KMS-11 (cell line): ENCODE measurements around the gene TTC27.

Experiments used
- H2AFZ ChIP-seq: fragments of 200-600 bp; sonication (generic); 2 replicates; pipeline ENCODE4 v1.6.1; 2016; ENCODE audit warnings: antibody characterized with exemption, mixed run types, low read depth
- H3K27ac ChIP-seq: fragments of 200-600 bp; sonication (generic); 2 replicates; pipeline ENCODE4 v1.6.1; 2016; ENCODE audit warnings: mild to moderate bottlenecking, mixed run types
- H3K27me3 ChIP-seq: fragments of 200-600 bp; sonication (generic); 2 replicates; pipeline ENCODE4 v1.6.1; 2017; ENCODE audit warnings: mild to moderate bottlenecking, low read depth, mixed run types, moderate library complexity; ENCODE audit not compliant: insufficient read depth
- H3K36me3 ChIP-seq: fragments of 200-600 bp; sonication (generic); 2 replicates; pipeline ENCODE4 v1.6.1; 2017; ENCODE audit warnings: mild to moderate bottlenecking, mixed run types; ENCODE audit not compliant: insufficient read depth
- H3K4me1 ChIP-seq: fragments of 200-600 bp; sonication (generic); 2 replicates; pipeline ENCODE4 v1.6.1; 2016; ENCODE audit warnings: mild to moderate bottlenecking, low read depth, mixed run types; ENCODE audit not compliant: poor library complexity, severe bottlenecking
- H3K4me2 ChIP-seq: fragments of 200-600 bp; sonication (generic); 2 replicates; pipeline ENCODE4 v1.7.0; 2016; ENCODE audit warnings: mild to moderate bottlenecking, mixed run types
- H3K4me3 ChIP-seq: fragments of 200-600 bp; sonication (generic); IDR thresholded peaks from 2 replicates; pipeline ENCODE4 v1.6.1; 2017; ENCODE audit warnings: low read depth, low read length, mixed read lengths; ENCODE audit not compliant: insufficient read depth
- H3K79me2 ChIP-seq: fragments of 200-600 bp; sonication (generic); 2 replicates; pipeline ENCODE4 v1.6.1; 2016; ENCODE audit warnings: low read depth, mixed run types; ENCODE audit not compliant: insufficient read depth
- H3K9ac ChIP-seq: fragments of 200-600 bp; sonication (generic); 2 replicates; pipeline ENCODE4 v1.6.1; 2016; ENCODE audit warnings: mild to moderate bottlenecking, mixed run types
- H4K20me1 ChIP-seq: fragments of 200-600 bp; sonication (generic); 2 replicates; pipeline ENCODE4 v1.6.1; 2016; ENCODE audit warnings: mild to moderate bottlenecking, mixed run types; ENCODE audit not compliant: insufficient read depth
- CTCF ChIP-seq: fragments of 200-600 bp; sonication (generic); conservative IDR thresholded peaks from 2 replicates; pipeline ENCODE4 v1.6.1; 2017; ENCODE audit warnings: low read depth, mild to moderate bottlenecking, antibody characterized with exemption, low read length, moderate library complexity, mixed read lengths

TTC27 gene

GRCh38 chr2:32697156-32697555 lies 69.3 kb downstream of the TTC27 start:
- Histone ChIP-seq H3K4me3 (no peak overlapping the region), H3K4me2 (no peak overlapping the region), H3K79me2 (no peaks in the 10 kb centered on the region), H3K27me3 (no peaks in the 10 kb centered on the region), H3K27ac (no peak overlapping the region), H3K9ac (no peak overlapping the region), H3K36me3 (no peaks in the 10 kb centered on the region), H4K20me1 (no peaks in the 10 kb centered on the region), H2AFZ (no peak overlapping the region), H3K4me1 (peaks cover 16% of the 10 kb centered on the region)
- TF ChIP-seq CTCF, result no peak

GRCh38 chr2:32699151-32699550 lies 71.3 kb downstream of the TTC27 start:
- TF ChIP-seq CTCF, result no peak
- peaks cover 25% of the 10 kb centered on the region for H3K4me1 ChIP-seq

GRCh38 chr2:32701806-32702205 lies 74.0 kb downstream of the TTC27 start:
- no peaks in the 10 kb centered on the region for H4K20me1 ChIP-seq
- no peak for TF ChIP-seq CTCF
- peak overlapping the region; percentile 15; the same call in 1 of the 2 replicates for H3K4me2 ChIP-seq
- no peak overlapping the region for H3K4me3 ChIP-seq
- no peaks in the 10 kb centered on the region for H3K27me3 ChIP-seq
- no peaks in the 10 kb centered on the region for H3K79me2 ChIP-seq
- H3K27ac ChIP-seq, result peak overlapping the region; percentile 25
- H3K36me3 ChIP-seq, result no peaks in the 10 kb centered on the region
- H2AFZ ChIP-seq, result no peak overlapping the region
- no peak overlapping the region for H3K9ac ChIP-seq
- H3K4me1 ChIP-seq, result peaks cover 25% of the 10 kb centered on the region

More at GRCh38 chr2:32699151-32699550, 71.3 kb downstream of the TTC27 start:
- H3K4me3 ChIP-seq, result no peak overlapping the region
- H3K27ac ChIP-seq, result no peak overlapping the region
- H2AFZ ChIP-seq, result no peak overlapping the region
- no peak overlapping the region for H3K4me2 ChIP-seq
- H3K79me2 ChIP-seq, result no peaks in the 10 kb centered on the region
- no peaks in the 10 kb centered on the region for H3K36me3 ChIP-seq
- H4K20me1 ChIP-seq, result no peaks in the 10 kb centered on the region
- H3K9ac ChIP-seq, result no peak overlapping the region
- no peaks in the 10 kb centered on the region for H3K27me3 ChIP-seq

- peak overlapping the region; percentile 15; the same call in 1 of the 2 replicates for H3K4me2 ChIP-seq
- no peak for TF ChIP-seq CTCF
- peaks cover 25% of the 10 kb centered on the region for H3K4me1 ChIP-seq
- H3K4me3 ChIP-seq, result no peak overlapping the region
- H3K27me3 ChIP-seq, result no peaks in the 10 kb centered on the region
- no peaks in the 10 kb centered on the region for H3K36me3 ChIP-seq
- peak overlapping the region; percentile 25 for H3K27ac ChIP-seq
- H2AFZ ChIP-seq, result no peak overlapping the region
- no peak overlapping the region for H3K9ac ChIP-seq
- no peaks in the 10 kb centered on the region for H4K20me1 ChIP-seq
- H3K79me2 ChIP-seq, result no peaks in the 10 kb centered on the region
Measured at GRCh38 chr2:32702303-32703064, 74.6 kb downstream of the TTC27 start.
